ENCODE results near the gene ABCA12.

ABCA12 gene

DNA sequence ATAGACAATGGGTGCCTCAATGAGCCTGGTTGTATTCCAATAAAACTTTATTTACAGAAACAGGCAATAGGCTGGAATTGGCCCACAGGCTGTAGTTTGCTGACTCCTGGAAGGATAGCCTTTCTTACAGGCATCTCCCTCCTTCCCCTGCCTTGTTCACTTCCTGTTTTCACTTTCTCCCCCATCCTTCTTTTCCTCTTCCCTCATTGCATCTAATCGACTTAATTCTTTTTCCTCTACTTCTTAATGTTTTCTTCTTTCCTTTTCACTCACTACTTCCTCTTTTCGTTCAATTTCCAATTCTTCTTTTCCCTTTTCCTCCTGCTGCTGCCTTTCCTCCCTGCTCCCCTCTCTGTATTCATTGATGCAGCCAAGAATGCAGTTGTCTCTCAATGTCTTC lies 70.0 kb downstream of the ABCA12 start:
- Histone ChIP-seq H3K36me3 (ENCODE audit: control insufficient read depth, low read depth, low read length) (no peaks in the 10 kb centered on the region), H3K4me1 (ENCODE audit: control insufficient read depth, low read depth, low read length) (no peaks in the 10 kb centered on the region), H3K9me3 (ENCODE audit: control insufficient read depth, low read depth, low read length) (no peaks in the 10 kb centered on the region), H3K27me3 (ENCODE audit: control insufficient read depth, insufficient read depth, low read length) (no peaks in the 10 kb centered on the region), H3K4me3 (ENCODE audit: low read length) (no peak overlapping the region), H3K27ac (ENCODE audit: low read length) (no peak overlapping the region), H3K9ac (ENCODE audit: low read length) (no peak overlapping the region)

DNA sequence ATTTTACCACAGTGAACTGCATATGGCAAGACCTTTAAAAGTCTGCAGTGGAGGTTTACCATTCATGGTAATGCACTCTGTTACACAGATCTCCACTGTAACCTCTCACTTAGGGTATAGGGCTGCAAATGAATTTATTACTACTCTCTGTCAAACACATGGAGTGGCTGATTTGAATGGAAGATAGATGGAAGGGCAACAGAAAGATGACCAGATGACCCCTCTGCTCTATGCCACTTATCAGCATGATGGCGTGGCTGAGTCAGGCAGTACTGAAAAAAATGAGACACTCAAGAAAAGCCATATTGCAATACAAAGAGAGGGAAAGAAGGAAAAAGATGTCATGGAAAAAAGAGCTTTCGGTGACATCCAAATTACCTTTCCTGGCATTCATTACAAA lies 72.3 kb downstream of the ABCA12 start:
- Histone ChIP-seq H3K36me3 (ENCODE audit: control insufficient read depth, low read depth, low read length) (no peaks in the 10 kb centered on the region), H3K4me3 (ENCODE audit: low read length) (no peak overlapping the region), H3K9ac (ENCODE audit: low read length) (no peak overlapping the region), H3K27ac (ENCODE audit: low read length) (no peak overlapping the region), H3K9me3 (ENCODE audit: control insufficient read depth, low read depth, low read length) (no peaks in the 10 kb centered on the region), H3K4me1 (ENCODE audit: control insufficient read depth, low read depth, low read length) (no peaks in the 10 kb centered on the region), H3K27me3 (ENCODE audit: control insufficient read depth, insufficient read depth, low read length) (no peaks in the 10 kb centered on the region)

DNA sequence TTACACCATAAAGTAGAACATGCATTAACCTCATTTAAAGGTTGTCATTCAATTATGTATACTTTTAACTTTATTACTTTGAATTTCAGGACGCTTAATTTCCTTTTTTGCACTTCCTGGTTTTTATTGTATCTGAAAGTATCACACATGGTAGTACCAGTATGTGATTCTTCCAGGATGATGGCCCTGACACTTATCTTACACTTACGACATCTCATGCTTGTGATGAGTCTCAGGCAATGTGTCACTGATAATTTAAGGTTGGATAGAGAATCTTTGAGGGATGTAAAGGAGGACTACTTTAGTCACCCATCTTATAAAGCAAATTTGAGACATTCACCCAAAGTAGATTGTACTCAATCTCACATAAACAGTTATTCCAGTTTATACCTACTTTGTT lies 74.9 kb downstream of the ABCA12 start:
- H3K9ac ChIP-seq (ENCODE audit: low read length), result no peak overlapping the region
- H3K4me3 ChIP-seq (ENCODE audit: low read length), result no peak overlapping the region
- no peaks in the 10 kb centered on the region for H3K36me3 ChIP-seq (ENCODE audit: control insufficient read depth, low read depth, low read length)
- no peak overlapping the region for H3K27ac ChIP-seq (ENCODE audit: low read length)
- H3K9me3 ChIP-seq (ENCODE audit: control insufficient read depth, low read depth, low read length), result no peaks in the 10 kb centered on the region
- no peaks in the 10 kb centered on the region for H3K27me3 ChIP-seq (ENCODE audit: control insufficient read depth, insufficient read depth, low read length)
- H3K4me1 ChIP-seq (ENCODE audit: control insufficient read depth, low read depth, low read length), result no peaks in the 10 kb centered on the region

DNA sequence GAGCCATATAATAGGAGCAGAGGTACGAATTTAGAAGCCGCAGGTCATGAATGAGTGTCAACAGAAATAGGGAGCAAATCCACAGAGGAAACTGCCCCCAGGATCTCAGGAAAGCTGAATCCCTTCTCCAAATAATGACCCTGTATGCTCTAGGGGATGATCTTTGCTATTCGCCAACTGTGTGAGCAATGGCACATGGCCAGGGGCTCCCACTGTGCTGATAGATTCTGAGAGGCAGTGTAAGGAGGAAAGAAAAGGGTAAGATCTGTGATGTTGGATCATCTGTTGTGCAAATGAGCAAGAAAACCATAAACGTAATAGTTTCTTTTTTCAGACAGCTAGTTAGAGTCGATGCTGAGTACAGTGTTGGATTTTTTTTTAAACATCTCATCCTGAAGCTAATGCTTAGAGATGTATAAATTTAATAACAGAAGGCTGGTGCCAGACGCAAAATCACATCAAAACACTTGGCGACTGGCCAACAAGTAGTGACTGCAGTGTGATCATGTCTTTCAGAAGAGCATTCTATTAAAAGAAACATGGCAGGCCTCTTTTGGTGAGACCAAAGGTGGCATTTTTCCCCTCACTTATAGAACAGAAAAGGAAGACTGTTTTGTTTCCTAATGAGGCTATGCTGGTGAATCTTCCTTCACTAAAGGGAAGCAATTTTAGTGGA lies 77.4 kb downstream of the ABCA12 start:
- H3K36me3 ChIP-seq (ENCODE audit: control insufficient read depth, low read depth, low read length), result no peaks in the 10 kb centered on the region
- no peaks in the 10 kb centered on the region for H3K27me3 ChIP-seq (ENCODE audit: control insufficient read depth, insufficient read depth, low read length)
- no peak overlapping the region for H3K4me3 ChIP-seq (ENCODE audit: low read length)
- no peaks in the 10 kb centered on the region for H3K9me3 ChIP-seq (ENCODE audit: control insufficient read depth, low read depth, low read length)
- H3K27ac ChIP-seq (ENCODE audit: low read length), result no peak overlapping the region
- no peaks in the 10 kb centered on the region for H3K4me1 ChIP-seq (ENCODE audit: control insufficient read depth, low read depth, low read length)
- H3K9ac ChIP-seq (ENCODE audit: low read length), result no peak overlapping the region

DNA sequence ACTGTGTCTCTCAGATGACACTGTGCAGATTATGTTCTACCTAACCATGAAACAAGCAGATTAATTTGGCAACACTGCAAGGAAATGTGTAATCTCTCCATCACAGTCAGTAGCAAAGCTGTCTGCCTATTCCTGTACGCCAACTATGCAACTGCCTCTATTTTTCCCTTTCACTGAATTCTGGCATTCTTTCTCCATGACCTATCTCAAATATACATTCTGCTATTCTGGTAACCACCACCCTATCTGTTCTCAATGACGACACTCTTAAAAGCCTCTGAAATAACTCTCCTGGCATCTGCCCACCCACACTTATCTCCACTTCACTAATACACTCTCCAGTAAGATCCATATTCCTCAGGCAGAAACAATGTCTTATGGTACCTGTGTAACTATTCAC lies 78.7 kb downstream of the ABCA12 start:
- Histone ChIP-seq H3K27me3 (ENCODE audit: control insufficient read depth, insufficient read depth, low read length) (no peaks in the 10 kb centered on the region), H3K4me1 (ENCODE audit: control insufficient read depth, low read depth, low read length) (no peaks in the 10 kb centered on the region), H3K36me3 (ENCODE audit: control insufficient read depth, low read depth, low read length) (no peaks in the 10 kb centered on the region), H3K9ac (ENCODE audit: low read length) (no peak overlapping the region), H3K4me3 (ENCODE audit: low read length) (no peak overlapping the region), H3K27ac (ENCODE audit: low read length) (no peak overlapping the region), H3K9me3 (ENCODE audit: control insufficient read depth, low read depth, low read length) (no peaks in the 10 kb centered on the region)

DNA sequence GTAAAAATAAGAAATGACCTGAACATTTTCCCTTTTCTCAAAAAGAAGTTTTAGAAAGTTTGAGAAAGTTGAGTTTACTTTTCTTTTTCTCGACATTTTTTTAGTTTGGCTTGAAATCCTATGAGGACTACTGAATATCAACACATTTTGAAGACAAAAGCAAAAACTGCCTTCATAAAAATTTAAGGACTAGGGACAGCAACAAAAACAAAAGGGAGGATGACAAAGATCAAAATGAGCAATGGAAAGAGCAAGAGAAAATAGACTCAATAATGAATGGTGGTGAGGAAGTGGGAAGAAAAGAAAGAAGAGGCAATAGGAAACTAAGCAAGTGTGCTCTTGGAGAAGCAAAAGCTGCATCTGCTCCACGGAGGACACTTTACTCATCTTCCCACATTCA lies 82.5 kb downstream of the ABCA12 start:
- H3K27ac ChIP-seq (ENCODE audit: low read length), result no peak overlapping the region
- H3K4me1 ChIP-seq (ENCODE audit: control insufficient read depth, low read depth, low read length), result no peaks in the 10 kb centered on the region
- H3K36me3 ChIP-seq (ENCODE audit: control insufficient read depth, low read depth, low read length), result no peaks in the 10 kb centered on the region
- no peak overlapping the region for H3K4me3 ChIP-seq (ENCODE audit: low read length)
- H3K27me3 ChIP-seq (ENCODE audit: control insufficient read depth, insufficient read depth, low read length), result no peaks in the 10 kb centered on the region
- no peaks in the 10 kb centered on the region for H3K9me3 ChIP-seq (ENCODE audit: control insufficient read depth, low read depth, low read length)
- H3K9ac ChIP-seq (ENCODE audit: low read length), result no peak overlapping the region

DNA sequence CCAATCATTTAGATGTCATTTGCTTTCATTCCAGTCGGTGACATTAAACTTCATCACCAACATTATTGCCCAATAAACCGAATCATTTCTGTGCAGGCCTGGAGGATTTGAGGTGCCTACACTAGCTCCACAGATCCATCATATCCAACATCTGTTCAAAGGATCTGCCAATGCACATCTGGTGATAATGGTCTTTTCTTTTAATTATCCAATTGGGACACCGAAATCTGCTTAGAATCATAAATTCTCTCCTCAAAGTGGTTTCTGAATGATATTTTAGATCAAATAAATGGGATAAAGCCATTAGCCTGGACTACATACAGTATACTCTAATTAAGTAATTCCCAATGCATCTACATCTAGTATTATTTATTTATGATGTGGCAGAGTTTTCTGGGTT lies 85.6 kb downstream of the ABCA12 start:
- Histone ChIP-seq H3K27me3 (ENCODE audit: control insufficient read depth, insufficient read depth, low read length) (no peaks in the 10 kb centered on the region), H3K27ac (ENCODE audit: low read length) (no peak overlapping the region), H3K4me3 (ENCODE audit: low read length) (no peak overlapping the region), H3K36me3 (ENCODE audit: control insufficient read depth, low read depth, low read length) (no peaks in the 10 kb centered on the region), H3K9me3 (ENCODE audit: control insufficient read depth, low read depth, low read length) (no peaks in the 10 kb centered on the region), H3K4me1 (ENCODE audit: control insufficient read depth, low read depth, low read length) (no peaks in the 10 kb centered on the region), H3K9ac (ENCODE audit: low read length) (no peak overlapping the region)

DNA sequence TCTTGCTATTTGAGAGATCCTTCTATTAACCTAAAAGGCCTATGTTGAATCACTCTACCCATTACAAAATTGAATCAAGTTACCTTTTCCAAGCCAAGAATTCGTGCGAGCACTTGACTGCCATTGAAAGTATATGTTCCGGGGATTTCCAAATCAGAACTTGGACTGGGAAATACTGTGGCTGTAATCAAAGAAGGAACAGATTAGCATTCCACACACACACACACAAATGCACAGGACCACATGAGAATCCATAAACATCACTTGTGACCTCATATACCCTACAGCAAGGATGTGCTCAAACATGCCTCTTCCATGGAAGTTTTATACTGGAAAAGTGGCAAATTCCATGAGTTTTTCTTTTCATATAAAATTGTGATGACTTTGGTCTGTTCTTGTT lies 86.0 kb downstream of the ABCA12 start:
- Histone ChIP-seq H3K9ac (ENCODE audit: low read length) (no peak overlapping the region), H3K27ac (ENCODE audit: low read length) (no peak overlapping the region), H3K36me3 (ENCODE audit: control insufficient read depth, low read depth, low read length) (no peaks in the 10 kb centered on the region), H3K27me3 (ENCODE audit: control insufficient read depth, insufficient read depth, low read length) (no peaks in the 10 kb centered on the region), H3K4me1 (ENCODE audit: control insufficient read depth, low read depth, low read length) (no peaks in the 10 kb centered on the region), H3K4me3 (ENCODE audit: low read length) (no peak overlapping the region), H3K9me3 (ENCODE audit: control insufficient read depth, low read depth, low read length) (no peaks in the 10 kb centered on the region)

DNA sequence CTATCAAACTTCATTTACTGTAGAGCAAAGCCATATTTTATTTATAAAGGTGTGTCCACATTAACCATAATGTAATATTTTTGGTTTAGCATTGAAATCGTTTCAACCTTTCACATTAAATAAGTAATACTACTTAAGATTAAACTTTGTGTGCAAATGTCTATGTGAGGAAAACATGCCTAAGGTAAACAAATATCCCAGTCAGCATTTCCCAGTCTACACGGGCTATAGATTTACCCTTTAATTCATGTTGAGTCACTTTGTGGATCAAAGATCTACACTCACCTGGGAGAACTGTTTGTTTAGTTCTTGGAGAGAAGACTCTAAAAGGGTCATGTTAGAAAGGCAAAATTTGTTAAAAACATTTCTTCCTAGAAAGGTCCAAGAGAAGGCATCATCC lies 89.1 kb downstream of the ABCA12 start:
- peaks cover 5% of the 10 kb centered on the region for H3K9me3 ChIP-seq (ENCODE audit: control insufficient read depth, low read depth, low read length)
- no peaks in the 10 kb centered on the region for H3K27me3 ChIP-seq (ENCODE audit: control insufficient read depth, insufficient read depth, low read length)
- H3K4me3 ChIP-seq (ENCODE audit: low read length), result no peak overlapping the region
- no peak overlapping the region for H3K9ac ChIP-seq (ENCODE audit: low read length)
- H3K36me3 ChIP-seq (ENCODE audit: control insufficient read depth, low read depth, low read length), result no peaks in the 10 kb centered on the region
- no peaks in the 10 kb centered on the region for H3K4me1 ChIP-seq (ENCODE audit: control insufficient read depth, low read depth, low read length)
- H3K27ac ChIP-seq (ENCODE audit: low read length), result no peak overlapping the region

DNA sequence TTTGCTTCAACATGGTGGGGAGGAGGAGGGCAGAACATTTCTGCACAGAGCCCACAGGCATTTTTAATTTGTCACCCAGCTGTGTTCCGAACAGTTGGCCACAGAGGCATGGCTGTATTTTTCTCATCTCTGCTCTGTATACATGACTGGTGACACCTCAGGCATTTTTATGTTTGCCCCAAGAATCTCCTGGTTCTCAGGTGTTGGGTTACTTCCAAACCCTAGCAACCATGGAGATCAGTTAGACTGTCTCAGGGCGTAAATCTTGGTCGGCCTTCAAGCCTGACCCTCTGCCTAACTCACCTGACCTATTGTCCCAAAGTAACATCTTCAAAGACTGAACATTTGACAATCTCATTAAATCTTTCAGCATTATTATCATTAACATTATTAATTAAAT lies 100.0 kb downstream of the ABCA12 start:
- no peaks in the 10 kb centered on the region for H3K9me3 ChIP-seq (ENCODE audit: control insufficient read depth, low read depth, low read length)
- no peak overlapping the region for H3K4me3 ChIP-seq (ENCODE audit: low read length)
- H3K4me1 ChIP-seq (ENCODE audit: control insufficient read depth, low read depth, low read length), result no peaks in the 10 kb centered on the region
- H3K27ac ChIP-seq (ENCODE audit: low read length), result no peak overlapping the region
- no peaks in the 10 kb centered on the region for H3K27me3 ChIP-seq (ENCODE audit: control insufficient read depth, insufficient read depth, low read length)
- no peaks in the 10 kb centered on the region for H3K36me3 ChIP-seq (ENCODE audit: control insufficient read depth, low read depth, low read length)
- H3K9ac ChIP-seq (ENCODE audit: low read length), result no peak overlapping the region

DNA sequence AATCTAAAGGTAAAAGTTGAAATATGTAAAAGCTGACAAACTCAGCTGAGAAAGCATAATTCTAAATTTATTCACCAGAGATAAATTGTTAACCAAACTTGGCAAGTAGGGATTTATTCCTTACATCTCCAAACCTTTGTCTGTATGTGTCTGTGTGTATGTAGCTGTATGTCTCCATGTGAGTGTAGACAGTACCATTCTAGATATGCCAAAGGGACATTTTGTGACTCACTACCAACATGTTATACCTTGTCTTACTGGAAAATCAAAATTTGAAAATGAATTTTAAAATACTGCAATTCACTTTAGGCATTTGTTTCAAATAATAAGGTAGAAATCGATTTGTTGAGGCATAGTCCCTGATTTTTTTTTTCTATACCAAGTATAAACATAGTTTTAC lies 102.1 kb downstream of the ABCA12 start:
- H3K27ac ChIP-seq (ENCODE audit: low read length), result no peak overlapping the region
- H3K27me3 ChIP-seq (ENCODE audit: control insufficient read depth, insufficient read depth, low read length), result no peaks in the 10 kb centered on the region

DNA sequence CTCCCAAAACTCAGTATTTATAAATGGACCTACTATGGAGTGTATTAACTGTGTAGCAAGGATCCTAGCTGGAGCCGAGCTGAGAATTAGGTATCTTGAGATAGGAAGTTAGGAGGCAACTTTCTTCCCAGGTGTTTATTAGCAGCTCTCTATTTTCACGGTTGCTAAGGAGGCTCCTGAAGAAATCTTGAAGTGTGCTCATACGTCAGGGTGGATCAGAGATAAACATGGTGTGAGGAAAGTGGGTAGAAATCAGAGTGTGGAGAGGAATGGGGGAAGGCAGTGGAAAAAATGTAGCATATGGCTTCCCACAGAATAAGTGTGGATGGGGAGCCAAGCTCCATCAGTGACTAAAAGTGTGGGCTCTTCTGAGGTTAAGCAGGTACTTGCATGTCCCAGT lies 104.3 kb downstream of the ABCA12 start:
- H3K4me1 ChIP-seq (ENCODE audit: control insufficient read depth, low read depth, low read length), result no peaks in the 10 kb centered on the region
- no peaks in the 10 kb centered on the region for H3K27me3 ChIP-seq (ENCODE audit: control insufficient read depth, insufficient read depth, low read length)
- no peaks in the 10 kb centered on the region for H3K36me3 ChIP-seq (ENCODE audit: control insufficient read depth, low read depth, low read length)
- no peak overlapping the region for H3K4me3 ChIP-seq (ENCODE audit: low read length)
- H3K9ac ChIP-seq (ENCODE audit: low read length), result no peak overlapping the region
- H3K9me3 ChIP-seq (ENCODE audit: control insufficient read depth, low read depth, low read length), result no peaks in the 10 kb centered on the region
- no peak overlapping the region for H3K27ac ChIP-seq (ENCODE audit: low read length)

More for the DNA sequence above, 102.1 kb downstream of the ABCA12 start:
- no peak overlapping the region for H3K4me3 ChIP-seq (ENCODE audit: low read length)
- no peaks in the 10 kb centered on the region for H3K36me3 ChIP-seq (ENCODE audit: control insufficient read depth, low read depth, low read length)
- H3K4me1 ChIP-seq (ENCODE audit: control insufficient read depth, low read depth, low read length), result no peaks in the 10 kb centered on the region
- H3K9ac ChIP-seq (ENCODE audit: low read length), result no peak overlapping the region
- no peaks in the 10 kb centered on the region for H3K9me3 ChIP-seq (ENCODE audit: control insufficient read depth, low read depth, low read length)
